ENCODE results near the gene RTEL1.

The RTEL1 gene

GRCh38 chr20:63672666-63673065, 14.6 kb downstream of the RTEL1 start:
- DNase-seq = no peak

GRCh38 chr20:63673951-63674350, 15.8 kb downstream of the RTEL1 start:
- no peak for DNase-seq

- no peak for DNase-seq
Measured at GRCh38 chr20:63675681-63676368, 17.7 kb downstream of the RTEL1 start.

GRCh38 chr20:63678071-63678470, 20.0 kb downstream of the RTEL1 start:
- DNase-seq = no peak

DNA sequence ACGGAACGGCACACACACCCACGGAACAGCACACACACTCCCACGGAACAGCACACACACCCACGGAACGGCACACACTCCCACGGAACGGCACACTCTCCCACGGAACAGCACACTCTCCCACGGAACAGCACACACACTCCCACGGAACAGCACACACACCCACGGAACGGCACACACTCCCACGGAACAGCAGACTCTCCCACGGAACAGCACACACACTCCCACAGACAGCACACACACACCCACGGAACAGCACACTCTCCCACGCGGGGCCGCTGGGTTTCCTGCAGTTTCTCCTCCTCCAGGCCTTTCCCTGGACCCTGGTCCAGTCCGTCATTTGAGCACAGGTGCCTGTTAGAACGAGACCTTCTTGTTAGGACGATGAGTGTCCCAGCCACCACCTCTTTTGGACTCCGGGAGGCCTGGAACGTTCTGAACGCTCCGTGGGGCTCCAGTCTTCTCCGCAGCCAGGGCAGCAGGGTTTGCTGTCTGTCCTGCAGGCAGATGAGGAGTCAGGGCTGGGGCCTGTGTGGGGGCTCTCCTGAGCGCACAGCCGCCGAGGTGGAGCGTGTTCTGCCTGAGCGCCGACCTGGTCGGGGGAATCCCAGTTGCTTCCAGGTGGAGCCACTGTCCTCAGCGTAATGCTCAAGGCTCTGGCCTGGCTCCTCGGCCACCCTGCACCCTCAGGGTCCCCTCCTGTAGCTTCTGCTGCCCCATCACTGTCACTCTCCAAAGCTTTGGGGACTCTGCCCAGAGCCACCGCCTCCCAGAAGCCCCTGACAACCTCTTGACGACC, 20.8 kb downstream of the RTEL1 start:
- DNase-seq = no peak

DNA sequence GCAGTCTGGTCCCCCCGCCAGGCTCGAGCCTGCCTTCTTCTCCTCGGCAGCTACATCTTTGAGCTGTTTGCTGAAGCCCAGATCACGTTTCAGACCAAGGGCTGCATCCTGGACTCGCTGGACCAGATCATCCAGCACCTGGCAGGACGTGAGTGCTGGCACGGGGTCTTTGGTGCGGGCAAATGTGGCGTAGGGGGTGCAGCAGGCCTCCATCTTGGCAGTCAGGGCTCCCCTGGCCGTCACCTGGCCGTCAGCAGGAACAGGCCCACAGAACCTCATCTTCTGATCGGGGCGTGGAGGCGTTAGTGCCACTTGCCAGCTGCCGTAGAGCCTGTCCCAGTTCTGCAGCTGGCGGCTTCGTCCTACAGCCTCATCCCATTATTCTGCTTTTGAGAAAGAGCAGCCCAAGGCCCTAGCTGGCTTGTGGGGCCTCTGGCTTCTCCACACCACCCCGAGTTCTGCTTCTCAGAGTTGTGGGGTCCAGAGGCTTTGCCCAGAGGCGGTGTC, 21.7 kb downstream of the RTEL1 start:
- no peak for DNase-seq

DNA sequence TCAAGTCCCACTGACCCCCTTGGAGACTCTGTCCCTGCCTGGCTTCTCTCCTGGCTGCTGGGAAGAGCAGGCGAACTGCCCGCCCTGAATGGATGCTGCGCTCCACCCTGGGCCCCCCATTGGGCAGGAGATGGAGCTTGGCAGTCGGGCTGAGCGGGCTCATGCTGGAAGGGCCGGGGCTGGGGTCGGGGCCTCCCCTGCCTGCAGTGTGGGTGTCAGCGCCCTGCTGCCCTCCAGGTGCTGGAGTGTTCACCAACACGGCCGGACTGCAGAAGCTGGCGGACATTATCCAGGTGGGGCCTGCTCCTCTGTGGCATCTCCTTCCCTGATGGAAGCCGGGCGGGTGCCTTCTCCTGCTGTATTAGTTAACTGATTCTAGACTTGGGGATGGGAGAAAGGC, 22.3 kb downstream of the RTEL1 start:
- no peak for DNase-seq

DNA sequence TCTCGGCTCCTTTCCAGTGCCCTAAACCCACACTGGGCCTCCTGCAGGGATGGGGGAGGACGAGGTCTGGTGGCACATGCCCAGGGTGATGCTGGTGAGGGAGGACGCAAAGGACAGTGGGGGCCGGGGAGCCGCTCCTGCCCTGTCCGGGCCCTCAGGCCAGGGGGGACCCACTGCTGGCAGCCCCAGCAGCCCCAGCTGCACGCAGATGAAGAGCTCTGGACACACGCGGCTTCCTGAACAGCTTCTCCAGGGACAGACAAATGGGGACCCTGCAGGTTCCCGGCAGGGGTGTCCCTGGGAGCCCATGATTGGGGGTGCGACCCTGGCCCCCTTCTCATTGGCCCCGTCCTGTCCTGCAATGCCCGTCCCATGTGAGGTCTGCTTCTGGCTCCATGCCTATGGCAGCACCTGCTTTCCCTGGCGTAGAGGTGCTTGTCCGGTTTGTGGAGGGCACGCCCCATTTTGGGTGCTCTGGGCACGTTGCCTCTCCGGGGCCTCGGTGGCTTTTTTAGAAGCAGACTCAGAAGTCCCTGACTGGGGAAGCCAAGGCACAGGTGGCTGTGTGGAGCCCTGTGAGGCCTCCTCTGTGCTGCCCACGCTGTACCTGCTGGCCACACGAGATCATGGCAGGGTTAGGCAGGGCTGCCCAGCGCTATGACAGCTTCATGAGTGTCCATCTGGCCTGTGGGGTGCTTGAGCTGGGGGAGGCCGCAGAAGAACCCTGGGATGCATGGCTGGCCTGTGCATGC, 22.9 kb downstream of the RTEL1 start:
- DNase-seq = no peak

DNA sequence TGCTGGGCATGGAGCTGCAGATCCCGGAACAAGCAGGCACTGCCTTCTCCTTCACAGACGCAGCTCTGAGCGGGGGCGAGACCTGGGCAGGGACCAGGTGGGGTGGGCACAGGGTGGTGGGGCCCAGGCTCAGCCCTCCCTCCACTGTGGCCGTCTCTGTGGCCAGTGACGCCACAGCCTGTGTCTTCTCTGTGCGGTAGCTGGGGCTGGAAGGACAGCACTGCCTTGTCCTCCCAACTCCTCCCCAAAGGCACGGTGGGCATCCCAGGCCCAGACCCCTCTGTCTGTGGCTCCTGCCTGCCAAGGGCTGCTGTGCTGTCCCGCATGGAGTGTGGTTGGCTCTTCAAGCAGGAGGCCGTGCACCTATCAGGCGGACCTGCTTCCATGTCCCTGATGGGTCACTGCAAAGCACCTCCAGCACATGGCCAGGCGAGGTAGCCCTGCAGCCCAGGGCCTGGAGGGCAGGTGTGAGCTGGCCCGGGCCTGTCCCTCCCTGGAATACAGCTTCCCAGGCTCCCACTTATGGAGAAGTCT, 23.6 kb downstream of the RTEL1 start:
- no peak for DNase-seq

GRCh38 chr20:63682384-63683139, 24.4 kb downstream of the RTEL1 start:
- DNase-seq = no peak

- DNase-seq = no peak
Measured at GRCh38 chr20:63685269-63686026, 27.3 kb downstream of the RTEL1 start.

DNA sequence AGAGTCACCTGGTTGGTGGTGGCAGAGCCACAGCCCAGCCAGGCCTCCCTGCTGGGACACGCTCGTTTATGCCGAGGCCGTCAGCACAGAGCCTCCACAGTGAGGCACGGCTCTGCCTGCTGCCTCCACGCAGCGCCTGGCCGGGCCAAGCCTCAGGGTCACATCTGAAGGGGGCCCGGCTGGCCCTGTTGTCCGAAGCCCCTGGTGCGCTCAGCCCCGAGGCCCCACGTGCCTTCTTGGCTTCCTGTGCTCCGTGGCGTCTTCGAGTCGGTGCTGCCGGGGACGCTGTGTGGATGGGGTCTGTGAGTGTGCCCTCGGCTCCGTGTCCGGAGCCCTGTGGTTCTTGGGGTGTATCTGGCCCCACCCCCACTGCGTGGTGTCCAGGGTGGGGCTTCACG, 28.0 kb downstream of the RTEL1 start:
- DNase-seq = no peak

- DNase-seq = no peak
Measured at GRCh38 chr20:63686492-63687321, 28.6 kb downstream of the RTEL1 start.

- DNase-seq = no peak
Measured at GRCh38 chr20:63687419-63688178, 29.5 kb downstream of the RTEL1 start.

DNA sequence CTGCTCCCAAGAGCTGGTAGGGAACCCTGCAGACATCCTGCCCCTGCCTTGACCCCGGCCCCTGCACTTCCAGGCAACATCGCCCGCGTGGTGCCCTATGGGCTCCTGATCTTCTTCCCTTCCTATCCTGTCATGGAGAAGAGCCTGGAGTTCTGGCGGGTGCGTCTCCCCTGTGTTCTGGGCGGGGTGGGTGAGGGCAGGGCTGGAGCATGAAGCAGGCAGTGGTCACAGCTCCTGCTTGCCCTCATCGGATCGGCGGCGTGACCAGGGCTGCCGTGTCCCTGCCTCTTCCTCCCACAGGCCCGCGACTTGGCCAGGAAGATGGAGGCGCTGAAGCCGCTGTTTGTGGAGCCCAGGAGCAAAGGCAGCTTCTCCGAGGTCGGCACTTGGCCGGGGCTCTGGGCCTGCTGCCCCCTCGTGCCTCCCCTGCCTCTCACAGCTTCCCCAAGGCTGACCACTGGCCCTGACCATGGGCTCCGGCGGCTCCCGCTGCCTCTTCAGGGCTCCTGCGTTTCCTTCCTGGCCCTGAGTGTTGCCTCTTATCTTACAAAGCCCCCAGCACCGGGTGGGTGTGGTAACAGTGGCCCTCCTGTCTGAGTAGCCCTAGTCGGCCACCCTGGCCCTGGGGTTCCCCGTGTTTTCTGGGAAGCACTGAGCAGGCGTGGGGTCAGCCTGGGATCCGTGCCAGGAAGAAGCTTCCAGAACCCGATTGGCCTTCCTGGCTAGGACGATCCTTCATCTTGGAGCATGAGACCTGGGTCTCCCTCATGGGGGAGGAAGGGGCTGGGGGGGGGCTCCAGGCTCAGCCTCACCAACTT, 30.3 kb downstream of the RTEL1 start:
- DNase-seq = no peak

DNA sequence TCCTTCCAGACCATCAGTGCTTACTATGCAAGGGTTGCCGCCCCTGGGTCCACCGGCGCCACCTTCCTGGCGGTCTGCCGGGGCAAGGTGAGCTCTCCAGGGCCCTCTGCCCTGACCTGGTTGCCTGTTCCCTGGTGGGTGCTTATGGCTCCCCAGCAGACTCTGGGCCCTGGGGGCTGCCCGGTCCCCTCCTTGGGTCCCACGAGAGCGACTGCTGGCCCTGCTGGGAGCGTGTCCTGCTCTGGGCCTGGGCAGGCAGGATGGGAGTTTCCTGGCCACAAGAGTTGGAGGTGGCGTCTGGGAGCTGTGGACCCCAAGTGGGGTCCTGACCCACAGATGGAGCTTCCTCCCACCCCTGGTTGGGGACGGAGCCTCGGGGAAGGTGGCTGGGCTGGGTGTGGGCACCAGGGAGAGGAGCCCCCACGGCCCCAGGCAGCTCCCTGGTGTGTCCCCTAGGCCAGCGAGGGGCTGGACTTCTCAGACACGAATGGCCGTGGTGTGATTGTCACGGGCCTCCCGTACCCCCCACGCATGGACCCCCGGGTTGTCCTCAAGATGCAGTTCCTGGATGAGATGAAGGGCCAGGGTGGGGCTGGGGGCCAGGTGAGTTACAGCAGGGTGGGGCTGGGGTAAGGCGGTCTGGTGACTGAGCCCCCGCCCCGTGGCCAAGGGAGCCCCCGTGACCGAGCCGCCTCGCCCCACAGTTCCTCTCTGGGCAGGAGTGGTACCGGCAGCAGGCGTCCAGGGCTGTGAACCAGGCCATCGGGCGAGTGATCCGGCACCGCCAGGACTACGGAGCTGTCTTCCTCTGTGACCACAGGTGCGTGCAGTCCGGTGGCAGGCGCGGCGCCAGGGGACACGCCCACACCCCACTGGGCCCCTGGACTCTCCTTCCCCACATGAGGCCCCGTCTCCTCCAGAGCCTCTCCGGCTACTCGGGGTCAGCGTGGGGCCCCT, 31.2 kb downstream of the RTEL1 start:
- DNase-seq = no peak

DNA sequence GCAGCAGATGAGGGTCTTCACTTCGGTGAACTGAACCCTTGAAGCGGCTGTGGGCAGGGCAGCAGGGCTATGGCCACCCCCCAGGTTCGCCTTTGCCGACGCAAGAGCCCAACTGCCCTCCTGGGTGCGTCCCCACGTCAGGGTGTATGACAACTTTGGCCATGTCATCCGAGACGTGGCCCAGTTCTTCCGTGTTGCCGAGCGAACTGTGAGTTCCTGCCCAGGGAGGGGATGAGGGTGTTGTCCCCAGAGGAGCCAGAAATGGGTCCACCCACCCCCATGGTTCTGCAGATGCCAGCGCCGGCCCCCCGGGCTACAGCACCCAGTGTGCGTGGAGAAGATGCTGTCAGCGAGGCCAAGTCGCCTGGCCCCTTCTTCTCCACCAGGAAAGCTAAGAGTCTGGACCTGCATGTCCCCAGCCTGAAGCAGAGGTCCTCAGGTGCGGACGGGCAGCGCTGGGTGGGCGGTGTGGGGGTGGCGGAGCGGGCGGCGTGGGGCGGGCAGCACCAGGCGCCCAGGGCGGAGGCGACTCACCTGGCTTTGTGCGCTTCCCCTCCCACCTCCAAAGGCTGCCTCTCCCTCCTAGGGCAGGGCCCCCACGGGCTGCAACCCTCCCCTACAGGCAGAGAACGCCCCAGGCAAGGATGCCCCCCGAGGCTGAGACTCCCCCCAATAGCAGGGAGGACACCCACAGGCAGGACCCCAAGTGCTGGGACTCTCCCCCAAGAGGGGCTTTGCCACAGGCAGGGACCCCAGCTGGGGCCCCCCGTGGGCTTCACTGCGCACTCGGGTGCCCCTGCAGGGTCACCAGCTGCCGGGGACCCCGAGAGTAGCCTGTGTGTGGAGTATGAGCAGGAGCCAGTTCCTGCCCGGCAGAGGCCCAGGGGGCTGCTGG, 32.1 kb downstream of the RTEL1 start:
- no peak for DNase-seq
